ENCODE results near the gene HDGF.

DNA sequence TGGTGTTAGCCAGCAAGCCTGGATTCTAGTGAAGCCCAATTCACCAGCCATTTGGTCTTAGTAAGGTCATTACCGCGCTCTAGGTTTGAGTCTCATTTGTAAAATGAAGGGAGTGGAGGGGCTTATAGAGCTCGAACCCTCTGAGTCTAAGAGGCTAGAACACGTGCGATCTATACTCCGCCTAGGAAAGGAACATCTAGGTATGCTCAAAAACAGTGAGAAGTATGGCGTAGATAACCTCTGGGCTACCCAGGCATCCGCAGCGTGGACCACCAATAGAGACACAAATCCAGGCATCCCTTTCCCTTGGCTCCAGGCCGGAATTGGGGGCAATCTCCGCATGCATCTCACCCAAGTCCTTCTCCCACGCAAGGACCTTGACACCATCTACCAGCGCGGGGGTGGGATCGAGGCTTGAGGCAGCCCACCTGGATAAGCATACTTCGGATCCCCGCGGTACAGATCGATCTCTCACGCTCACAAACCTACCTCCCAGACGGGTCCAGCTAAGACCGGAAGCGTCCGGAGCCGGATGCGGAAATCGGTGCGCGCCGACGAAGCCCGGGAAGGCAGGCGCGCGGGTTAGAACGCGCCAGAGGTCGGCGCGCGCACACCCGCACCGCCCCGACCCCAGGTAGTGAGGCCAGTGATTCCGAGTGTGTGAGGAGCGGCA, 23.4 kb downstream of the HDGF start, which contains the start of gene METTL25B:
- TF ChIP-seq POLR2AphosphoS5 (IDR thresholded peaks at IDR 0.05; ENCODE audit: low read depth, low read length) = peak; percentile 86
- TF ChIP-seq, protein P1, sequence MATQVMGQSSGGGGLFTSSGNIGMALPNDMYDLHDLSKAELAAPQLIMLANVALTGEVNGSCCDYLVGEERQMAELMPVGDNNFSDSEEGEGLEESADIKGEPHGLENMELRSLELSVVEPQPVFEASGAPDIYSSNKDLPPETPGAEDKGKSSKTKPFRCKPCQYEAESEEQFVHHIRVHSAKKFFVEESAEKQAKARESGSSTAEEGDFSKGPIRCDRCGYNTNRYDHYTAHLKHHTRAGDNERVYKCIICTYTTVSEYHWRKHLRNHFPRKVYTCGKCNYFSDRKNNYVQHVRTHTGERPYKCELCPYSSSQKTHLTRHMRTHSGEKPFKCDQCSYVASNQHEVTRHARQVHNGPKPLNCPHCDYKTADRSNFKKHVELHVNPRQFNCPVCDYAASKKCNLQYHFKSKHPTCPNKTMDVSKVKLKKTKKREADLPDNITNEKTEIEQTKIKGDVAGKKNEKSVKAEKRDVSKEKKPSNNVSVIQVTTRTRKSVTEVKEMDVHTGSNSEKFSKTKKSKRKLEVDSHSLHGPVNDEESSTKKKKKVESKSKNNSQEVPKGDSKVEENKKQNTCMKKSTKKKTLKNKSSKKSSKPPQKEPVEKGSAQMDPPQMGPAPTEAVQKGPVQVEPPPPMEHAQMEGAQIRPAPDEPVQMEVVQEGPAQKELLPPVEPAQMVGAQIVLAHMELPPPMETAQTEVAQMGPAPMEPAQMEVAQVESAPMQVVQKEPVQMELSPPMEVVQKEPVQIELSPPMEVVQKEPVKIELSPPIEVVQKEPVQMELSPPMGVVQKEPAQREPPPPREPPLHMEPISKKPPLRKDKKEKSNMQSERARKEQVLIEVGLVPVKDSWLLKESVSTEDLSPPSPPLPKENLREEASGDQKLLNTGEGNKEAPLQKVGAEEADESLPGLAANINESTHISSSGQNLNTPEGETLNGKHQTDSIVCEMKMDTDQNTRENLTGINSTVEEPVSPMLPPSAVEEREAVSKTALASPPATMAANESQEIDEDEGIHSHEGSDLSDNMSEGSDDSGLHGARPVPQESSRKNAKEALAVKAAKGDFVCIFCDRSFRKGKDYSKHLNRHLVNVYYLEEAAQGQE (IDR thresholded peaks at IDR 0.05; ENCODE audit: insufficient read depth in 1 of 2, low read depth in 2 of 2, low read length in 2 of 2) = no peak

Data from PFSK-1 (cell line).